K562 (cell line): ENCODE results near the gene SLC25A33. TPM values are rescaled to one million over a fixed set of nuclear protein-coding genes. Genes with fewer than 3 reads are reported as not detected.

Experiments used
- BHLHE40 ChIP-seq: IDR thresholded peaks from 2 replicates; pipeline ENCODE4 v1.6.1; 2011; ENCODE audit warnings: low read length, improper control_type of control experiment
- ELK1 ChIP-seq: sonication (generic); formaldehyde crosslinking; IDR thresholded peaks from 2 replicates; pipeline ENCODE4 v1.8.1; 2022; ENCODE audit warnings: missing genetic modification reagents
- FOXK1 ChIP-seq: sonication (generic); formaldehyde crosslinking; IDR thresholded peaks from 2 replicates; pipeline ENCODE4 v1.8.0; 2022; ENCODE audit warnings: missing genetic modification reagents, mild to moderate bottlenecking, borderline replicate concordance
- SAFB ChIP-seq: fragments of 200-400 bp; formaldehyde crosslinking; IDR thresholded peaks from 2 replicates; pipeline ENCODE4 v1.6.1; 2017; ENCODE audit warnings: low read depth, low read length, borderline replicate concordance
- SPI1 ChIP-seq: IDR thresholded peaks from 2 replicates; pipeline ENCODE4 v1.6.1; 2011; ENCODE audit warnings: low read depth, low read length, control low read depth, borderline replicate concordance
- STAT5B ChIP-seq: fragments of 250-450 bp; sonication (Bioruptor Pico); IDR thresholded peaks from 2 replicates; pipeline ENCODE4 v1.8.0; 2021; ENCODE audit warnings: mild to moderate bottlenecking, inconsistent platforms
- TEAD2 ChIP-seq: fragments of 450-650 bp; IDR thresholded peaks from 2 replicates; pipeline ENCODE4 v1.6.1; 2016; ENCODE audit warnings: missing genetic modification characterization, control low read depth, missing compliant biosample characterization
- ZBTB1 ChIP-seq: sonication (generic); formaldehyde crosslinking; IDR thresholded peaks from 2 replicates; pipeline ENCODE4 v1.8.1; 2023; ENCODE audit warnings: missing genetic modification reagents, low read depth, mild to moderate bottlenecking, borderline replicate concordance
- ZNF740 ChIP-seq, 3 experiments: fragments of 200-800 bp in 1 of 3; sonication (Bioruptor generic) in 1 of 3; sonication (generic) in 1 of 3; formaldehyde crosslinking in 1 of 3; IDR thresholded peaks; 2 replicates each; pipeline versions ENCODE4 v1.6.1 to v1.8.0; 2016 to 2022; ENCODE audit warnings: mild to moderate bottlenecking in 2 of 3, missing compliant biosample characterization in 2 of 3, missing genetic modification characterization in 2 of 3, missing genetic modification reagents in 1 of 3
- polyA plus RNA-seq, 8 experiments: library from polyadenylated mRNA; depleted of rRNA in 4 of 8; stranded (reverse) in 5 of 8; unstranded in 3 of 8; fragments of >200 nt; fragmentation: Nextera tagmentation in 2 of 8; fragmentation: Illumina TruSeq in 1 of 8; extraction: Ambion mirVana in 2 of 8; extraction: Trizol in 1 of 8; gene quantifications; 2 replicates each; pipeline versions ENCODE4 v1.2.1 to v1.2.3, GENCODE V29; 2011 to 2014; ENCODE audit warnings: inconsistent platforms in 1 of 8, missing spikeins in 1 of 8
- total RNA-seq, 7 experiments: library from RNA; depleted of rRNA in 6 of 7; stranded (reverse); fragments of >200 nt in 6 of 7; fragmentation: Illumina TruSeq in 2 of 7; extraction: Trizol in 2 of 7; gene quantifications; 2 replicates each; pipeline versions ENCODE4 v1.2.1 to v1.2.3, GENCODE V29; 2011 to 2021; ENCODE audit warnings: low replicate concordance in 1 of 7
- TF ChIP-seq, protein P1 (sequence below), 2 experiments: fragments of 450-650 bp in 1 of 2; sonication (generic) in 1 of 2; formaldehyde crosslinking in 1 of 2; IDR thresholded peaks; 2 replicates each; pipeline versions ENCODE4 v1.7.1 to v1.9.0; 2016 to 2022; ENCODE audit warnings: inconsistent platforms in 1 of 2, mild to moderate bottlenecking in 1 of 2, missing genetic modification reagents in 1 of 2
- TF ChIP-seq, protein P2 (sequence below): fragments of 450-650 bp; IDR thresholded peaks from one replicate; pipeline ENCODE4 v1.6.1; 2018; ENCODE audit warnings: mild to moderate bottlenecking, moderate library complexity; ENCODE audit not compliant: partially characterized antibody

SLC25A33 gene
- total and polyA plus RNA-seq, 9 of the 15 experiments (the other 6 are each of a cell fraction or from before 2014, with no cell fraction given) = 3.2 to 23.5 (median 17.5) TPM

- TF ChIP-seq, protein P1, sequence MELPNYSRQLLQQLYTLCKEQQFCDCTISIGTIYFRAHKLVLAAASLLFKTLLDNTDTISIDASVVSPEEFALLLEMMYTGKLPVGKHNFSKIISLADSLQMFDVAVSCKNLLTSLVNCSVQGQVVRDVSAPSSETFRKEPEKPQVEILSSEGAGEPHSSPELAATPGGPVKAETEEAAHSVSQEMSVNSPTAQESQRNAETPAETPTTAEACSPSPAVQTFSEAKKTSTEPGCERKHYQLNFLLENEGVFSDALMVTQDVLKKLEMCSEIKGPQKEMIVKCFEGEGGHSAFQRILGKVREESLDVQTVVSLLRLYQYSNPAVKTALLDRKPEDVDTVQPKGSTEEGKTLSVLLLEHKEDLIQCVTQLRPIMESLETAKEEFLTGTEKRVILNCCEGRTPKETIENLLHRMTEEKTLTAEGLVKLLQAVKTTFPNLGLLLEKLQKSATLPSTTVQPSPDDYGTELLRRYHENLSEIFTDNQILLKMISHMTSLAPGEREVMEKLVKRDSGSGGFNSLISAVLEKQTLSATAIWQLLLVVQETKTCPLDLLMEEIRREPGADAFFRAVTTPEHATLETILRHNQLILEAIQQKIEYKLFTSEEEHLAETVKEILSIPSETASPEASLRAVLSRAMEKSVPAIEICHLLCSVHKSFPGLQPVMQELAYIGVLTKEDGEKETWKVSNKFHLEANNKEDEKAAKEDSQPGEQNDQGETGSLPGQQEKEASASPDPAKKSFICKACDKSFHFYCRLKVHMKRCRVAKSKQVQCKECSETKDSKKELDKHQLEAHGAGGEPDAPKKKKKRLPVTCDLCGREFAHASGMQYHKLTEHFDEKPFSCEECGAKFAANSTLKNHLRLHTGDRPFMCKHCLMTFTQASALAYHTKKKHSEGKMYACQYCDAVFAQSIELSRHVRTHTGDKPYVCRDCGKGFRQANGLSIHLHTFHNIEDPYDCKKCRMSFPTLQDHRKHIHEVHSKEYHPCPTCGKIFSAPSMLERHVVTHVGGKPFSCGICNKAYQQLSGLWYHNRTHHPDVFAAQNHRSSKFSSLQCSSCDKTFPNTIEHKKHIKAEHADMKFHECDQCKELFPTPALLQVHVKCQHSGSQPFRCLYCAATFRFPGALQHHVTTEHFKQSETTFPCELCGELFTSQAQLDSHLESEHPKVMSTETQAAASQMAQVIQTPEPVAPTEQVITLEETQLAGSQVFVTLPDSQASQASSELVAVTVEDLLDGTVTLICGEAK (IDR thresholded peaks at IDR 0.05) = 0 out of 2 replicates have a peak, but pooled peaks have one; percentile 32
- TF ChIP-seq, protein P1 (CRISPR knock-in tag; IDR thresholded peaks at IDR 0.05) = no peak
- TF ChIP-seq SAFB = no peak
- peak; percentile 74; the same call in 1 of the 2 replicates for TF ChIP-seq SPI1
- TF ChIP-seq FOXK1 (CRISPR knock-in tag) = peak; percentile 86; the same call in 1 of the 2 replicates
- TF ChIP-seq, protein P2, sequence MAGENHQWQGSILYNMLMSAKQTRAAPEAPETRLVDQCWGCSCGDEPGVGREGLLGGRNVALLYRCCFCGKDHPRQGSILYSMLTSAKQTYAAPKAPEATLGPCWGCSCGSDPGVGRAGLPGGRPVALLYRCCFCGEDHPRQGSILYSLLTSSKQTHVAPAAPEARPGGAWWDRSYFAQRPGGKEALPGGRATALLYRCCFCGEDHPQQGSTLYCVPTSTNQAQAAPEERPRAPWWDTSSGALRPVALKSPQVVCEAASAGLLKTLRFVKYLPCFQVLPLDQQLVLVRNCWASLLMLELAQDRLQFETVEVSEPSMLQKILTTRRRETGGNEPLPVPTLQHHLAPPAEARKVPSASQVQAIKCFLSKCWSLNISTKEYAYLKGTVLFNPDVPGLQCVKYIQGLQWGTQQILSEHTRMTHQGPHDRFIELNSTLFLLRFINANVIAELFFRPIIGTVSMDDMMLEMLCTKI = no peak
- TF ChIP-seq ELK1 = no peak
- 0 out of 2 replicates have a peak, but pooled peaks have one; percentile 25 for TF ChIP-seq BHLHE40
- peak; percentile 86 for TF ChIP-seq ZNF740 (CRISPR knock-in tag; IDR thresholded peaks at IDR 0.05)
- TF ChIP-seq ZNF740 (tag; IDR thresholded peaks at IDR 0.05) = no peak
- TF ChIP-seq STAT5B (CRISPR knock-in tag) = no peak
- TF ChIP-seq ZBTB1 (CRISPR knock-in tag) = no peak
- TF ChIP-seq TEAD2 = no peak
These were observed 54.5 kb downstream of the SLC25A33 start (continued) for GRCh38 chr1:9593492-9594465.
